Nephron progenitor cell (in vitro differentiated cells): Measurements from ENCODE around the gene CRABP1.
A peak's percentile ranks its signal among the peaks of the same experiment; 100 is the strongest.
"Not testable (repeated sequence)": the region's sequence is repeated elsewhere in the genome, so short reads cannot be mapped to it uniquely, and the experiment has no call there.

ENCODE experiments used
- DNase-seq: peaks from one replicate; pipeline ENCODE4 v3.0.0; 2021
- H3K27ac Mint-ChIP-seq: 2 replicates; pipeline ENCODE4 v1.8.0; 2021; ENCODE audit warnings: mild to moderate bottlenecking, moderate library complexity, mixed read lengths
- H3K27me3 Mint-ChIP-seq: 2 replicates; pipeline ENCODE4 v1.8.0; 2021; ENCODE audit warnings: mild to moderate bottlenecking, low read depth, mixed read lengths; ENCODE audit not compliant: poor library complexity
- H3K36me3 Mint-ChIP-seq: 2 replicates; pipeline ENCODE4 v1.8.0; 2021; ENCODE audit warnings: low read depth, mixed read lengths
- H3K4me1 Mint-ChIP-seq: 2 replicates; pipeline ENCODE4 v1.8.0; 2021; ENCODE audit warnings: mixed read lengths
- H3K4me3 Mint-ChIP-seq: 2 replicates; pipeline ENCODE4 v1.8.0; 2021; ENCODE audit warnings: mild to moderate bottlenecking, moderate library complexity, mixed read lengths
- H3K9me3 Mint-ChIP-seq: 2 replicates; pipeline ENCODE4 v1.8.0; 2021; ENCODE audit warnings: mild to moderate bottlenecking, moderate library complexity, mixed read lengths
- TF ChIP-seq, protein P1 (sequence below): fragments of 200-600 bp; sonication (generic); IDR thresholded peaks from 2 replicates; pipeline ENCODE4 v1.5.0; 2021; ENCODE audit warnings: antibody characterized with exemption

CRABP1 gene

DNA sequence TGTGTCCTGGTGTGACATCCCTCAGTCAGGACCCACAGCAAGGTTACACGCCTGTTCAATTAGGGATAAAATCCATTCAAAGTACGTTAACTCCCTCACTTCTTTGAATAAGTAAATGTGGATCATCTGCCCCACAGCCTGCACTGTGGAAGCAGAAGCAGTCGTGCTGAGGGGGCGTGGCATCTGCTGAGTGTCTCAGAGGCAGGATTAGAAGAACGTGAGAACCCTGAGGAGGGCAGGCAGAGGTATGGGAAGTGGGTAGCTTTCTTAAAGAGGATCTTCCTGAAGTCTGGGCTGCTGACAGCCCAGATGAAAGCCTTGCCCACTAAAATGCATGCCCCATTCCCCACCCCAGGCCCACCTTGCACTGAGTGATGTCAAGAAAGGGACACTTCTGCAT lies 28.5 kb downstream of the CRABP1 start:
- peak; percentile 50 for DNase-seq
- Mint-ChIP-seq H3K4me1 (peaks cover 12% of the 10 kb centered on the region), H3K4me3 (no peak overlapping the region)

DNA sequence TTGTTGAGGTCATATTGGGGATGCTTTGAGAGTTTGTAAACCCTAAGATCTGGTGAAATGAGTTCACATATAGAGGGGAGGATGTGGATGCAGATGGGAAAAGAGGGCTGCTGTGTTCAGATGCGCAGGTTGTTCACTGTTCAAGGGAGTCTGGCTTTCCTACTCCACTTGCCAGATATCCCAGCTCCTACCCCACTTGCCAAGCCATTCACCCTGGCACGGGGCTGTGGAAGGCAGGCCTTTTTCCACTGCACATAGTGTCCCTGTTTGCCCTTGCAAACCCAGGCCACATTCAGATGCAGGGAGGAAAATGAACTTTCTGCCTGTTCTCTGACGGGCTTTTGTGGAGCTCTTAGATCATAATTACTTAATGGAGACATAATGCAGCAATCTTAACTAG lies 29.0 kb downstream of the CRABP1 start:
- no peak overlapping the region for H3K27ac Mint-ChIP-seq
- TF ChIP-seq, protein P1, sequence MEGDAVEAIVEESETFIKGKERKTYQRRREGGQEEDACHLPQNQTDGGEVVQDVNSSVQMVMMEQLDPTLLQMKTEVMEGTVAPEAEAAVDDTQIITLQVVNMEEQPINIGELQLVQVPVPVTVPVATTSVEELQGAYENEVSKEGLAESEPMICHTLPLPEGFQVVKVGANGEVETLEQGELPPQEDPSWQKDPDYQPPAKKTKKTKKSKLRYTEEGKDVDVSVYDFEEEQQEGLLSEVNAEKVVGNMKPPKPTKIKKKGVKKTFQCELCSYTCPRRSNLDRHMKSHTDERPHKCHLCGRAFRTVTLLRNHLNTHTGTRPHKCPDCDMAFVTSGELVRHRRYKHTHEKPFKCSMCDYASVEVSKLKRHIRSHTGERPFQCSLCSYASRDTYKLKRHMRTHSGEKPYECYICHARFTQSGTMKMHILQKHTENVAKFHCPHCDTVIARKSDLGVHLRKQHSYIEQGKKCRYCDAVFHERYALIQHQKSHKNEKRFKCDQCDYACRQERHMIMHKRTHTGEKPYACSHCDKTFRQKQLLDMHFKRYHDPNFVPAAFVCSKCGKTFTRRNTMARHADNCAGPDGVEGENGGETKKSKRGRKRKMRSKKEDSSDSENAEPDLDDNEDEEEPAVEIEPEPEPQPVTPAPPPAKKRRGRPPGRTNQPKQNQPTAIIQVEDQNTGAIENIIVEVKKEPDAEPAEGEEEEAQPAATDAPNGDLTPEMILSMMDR: no peak
- DNase-seq: no peak
- peaks cover 12% of the 10 kb centered on the region for H3K4me1 Mint-ChIP-seq
- H3K27me3 Mint-ChIP-seq: peaks cover 26% of the 10 kb centered on the region
- H3K36me3 Mint-ChIP-seq: no peaks in the 10 kb centered on the region
- H3K9me3 Mint-ChIP-seq: no peaks in the 10 kb centered on the region
- no peak overlapping the region for H3K4me3 Mint-ChIP-seq

More for the DNA sequence above, 28.5 kb downstream of the CRABP1 start:
- TF ChIP-seq, protein P1: no peak
- no peaks in the 10 kb centered on the region for H3K36me3 Mint-ChIP-seq
- no peaks in the 10 kb centered on the region for H3K9me3 Mint-ChIP-seq
- H3K27ac Mint-ChIP-seq: no peak overlapping the region
- H3K27me3 Mint-ChIP-seq: peaks cover 26% of the 10 kb centered on the region

DNA sequence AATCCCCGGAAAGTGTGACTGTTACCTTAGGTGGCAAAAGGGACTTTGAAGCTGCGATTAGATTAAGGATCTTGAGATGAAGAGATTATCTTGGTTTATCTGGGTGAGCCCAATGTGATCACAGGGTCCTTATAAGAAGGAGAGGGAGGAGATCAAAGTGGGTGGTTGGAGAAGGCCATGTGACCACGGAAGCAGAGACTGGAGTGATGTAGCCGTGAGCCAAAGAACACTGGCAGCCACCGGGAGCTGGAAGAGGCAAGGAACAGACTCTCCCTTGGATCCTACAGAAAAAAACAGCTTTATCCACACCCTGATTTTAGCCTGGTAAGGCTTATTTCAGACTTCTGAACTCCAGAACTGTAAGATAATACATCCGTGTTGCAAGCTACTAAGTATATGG lies 29.9 kb downstream of the CRABP1 start:
- Mint-ChIP-seq H3K27me3 (peaks cover 29% of the 10 kb centered on the region), H3K9me3 (no peaks in the 10 kb centered on the region), H3K27ac (no peak overlapping the region), H3K4me3 (no peak overlapping the region), H3K4me1 (peaks cover 12% of the 10 kb centered on the region), H3K36me3 (no peaks in the 10 kb centered on the region)
- no peak for DNase-seq
- TF ChIP-seq, protein P1: no peak

DNA sequence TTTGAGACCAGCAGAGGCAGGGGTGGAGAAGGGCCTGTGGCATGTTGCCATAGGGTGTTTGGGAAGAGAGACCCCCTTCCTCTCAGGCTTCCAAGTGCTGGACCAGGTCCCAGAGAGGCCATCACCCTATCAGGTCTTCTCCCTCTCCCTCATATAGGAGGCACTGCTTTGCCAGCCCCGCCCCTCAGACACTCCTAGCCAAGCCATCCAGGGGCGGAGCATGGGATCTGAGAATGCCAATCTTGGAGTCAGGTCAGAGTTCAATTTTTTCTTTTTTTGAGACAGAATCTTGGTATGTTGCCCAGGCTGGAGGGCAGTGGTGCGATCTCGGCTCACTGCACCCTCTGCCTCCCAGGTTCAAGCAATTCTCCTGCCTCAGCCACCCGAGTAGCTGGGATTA lies 32.7 kb downstream of the CRABP1 start:
- Mint-ChIP-seq H3K9me3 (peaks cover 8% of the 10 kb centered on the region), H3K4me3 (no peak overlapping the region), H3K4me1 (peaks cover 10% of the 10 kb centered on the region), H3K36me3 (no peaks in the 10 kb centered on the region), H3K27ac (no peak overlapping the region), H3K27me3 (peaks cover 30% of the 10 kb centered on the region)
- TF ChIP-seq, protein P1: no peak
- DNase-seq: no peak

DNA sequence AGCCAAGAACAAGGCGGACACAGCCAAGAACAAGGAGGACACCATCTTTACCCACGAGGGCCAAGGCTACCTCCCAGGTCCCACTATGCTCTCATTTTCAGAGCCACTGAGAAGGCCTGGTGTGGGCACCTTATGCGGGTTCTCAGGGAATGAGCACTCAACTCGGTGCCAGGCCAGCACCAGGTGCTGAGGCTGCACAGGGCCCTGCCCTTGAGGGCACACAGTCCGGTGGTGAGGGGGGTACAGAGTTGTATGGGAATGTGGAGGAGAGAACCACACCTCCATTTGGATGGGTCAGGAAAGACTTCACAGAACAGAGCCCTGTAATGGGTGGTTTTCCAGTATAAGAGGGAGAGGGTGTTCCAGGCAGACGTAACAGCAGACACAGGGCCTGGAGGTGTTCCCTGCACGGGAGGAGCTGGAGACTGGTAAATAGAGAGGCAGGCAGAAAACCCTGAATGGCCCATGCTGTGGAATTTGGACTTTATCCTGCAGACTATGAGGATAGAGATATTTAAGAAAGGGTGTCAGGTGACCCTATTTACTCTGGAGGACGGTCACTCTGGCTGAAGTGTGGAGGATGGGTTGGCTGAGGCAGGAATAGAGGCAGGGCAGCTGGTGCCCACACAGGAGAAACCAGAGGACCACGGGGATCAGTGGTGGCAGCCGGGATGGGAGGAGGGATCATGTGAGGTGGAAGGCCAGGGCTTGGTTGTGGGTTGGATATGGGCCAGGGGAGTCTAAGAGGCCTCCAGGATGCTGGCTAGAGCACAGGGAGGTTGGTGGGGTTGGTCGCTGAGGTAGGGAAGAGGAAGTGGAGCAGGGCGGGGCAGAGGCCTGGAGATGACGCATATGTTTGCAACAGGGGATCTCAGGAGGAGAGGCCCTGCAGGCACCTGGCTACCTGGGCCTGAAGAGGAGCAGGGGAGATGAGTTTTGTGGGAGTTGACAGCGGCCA lies 34.6 kb downstream of the CRABP1 start:
- Mint-ChIP-seq H3K36me3 (no peaks in the 10 kb centered on the region), H3K4me1 (no peaks in the 10 kb centered on the region), H3K4me3 (no peak overlapping the region), H3K27ac (peak overlapping the region; percentile 25), H3K9me3 (peaks cover 15% of the 10 kb centered on the region), H3K27me3 (peaks cover 33% of the 10 kb centered on the region)
- DNase-seq: no peak
- TF ChIP-seq, protein P1: no peak

DNA sequence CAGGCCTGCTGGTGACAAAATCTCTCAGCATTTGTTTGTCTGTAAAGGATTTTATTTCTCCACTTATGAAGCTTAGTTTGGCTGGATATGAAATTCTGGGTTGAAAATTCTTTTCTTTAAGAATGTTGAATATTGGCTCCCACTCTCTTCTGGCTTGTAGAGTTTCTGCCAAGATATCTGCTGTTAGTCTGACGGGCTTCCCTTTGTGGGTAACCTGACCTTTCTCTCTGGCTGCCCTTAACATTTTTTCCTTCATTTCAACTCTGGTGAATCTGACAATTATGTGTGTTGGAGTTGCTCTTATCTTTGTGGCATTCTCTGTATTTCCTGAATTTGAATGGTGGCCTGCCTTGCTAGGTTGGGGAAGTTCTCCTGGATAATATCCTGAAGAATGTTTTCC lies 40.0 kb downstream of the CRABP1 start:
- H3K27me3 Mint-ChIP-seq: peaks cover 32% of the 10 kb centered on the region
- not testable (repeated sequence) for H3K27ac Mint-ChIP-seq, DNase-seq, H3K4me3 Mint-ChIP-seq, H3K4me1 Mint-ChIP-seq, H3K36me3 Mint-ChIP-seq
- H3K9me3 Mint-ChIP-seq: peaks cover 29% of the 10 kb centered on the region
